Activated gamma-delta T cell (primary cell): ENCODE measurements around the gene GPS2.

Experiments
- DNase-seq: peaks from one replicate; lab custom pipeline; 2025; lab: John Stamatoyannopoulos, UW

Gene GPS2

GRCh38 chr17:7317161-7317803, 2.1 kb upstream of the GPS2 start:
- no peak for DNase-seq

GRCh38 chr17:7315570-7316235, 543 bp upstream of the GPS2 start:
- no peak for DNase-seq

GRCh38 chr17:7313890-7314718, 1.1 kb downstream of the GPS2 start:
- no peak for DNase-seq

GRCh38 chr17:7313088-7313889, 1.9 kb downstream of the GPS2 start:
- no peak for DNase-seq

- no peak for DNase-seq
These were observed 2.6 kb downstream of the GPS2 start for GRCh38 chr17:7312432-7313087.

- DNase-seq: no peak
These were observed 4.0 kb downstream of the GPS2 start for GRCh38 chr17:7311110-7311705.

GRCh38 chr17:7309628-7310027, 5.5 kb downstream of the GPS2 start:
- no peak for DNase-seq

- no peak for DNase-seq
These were observed 6.3 kb downstream of the GPS2 start for GRCh38 chr17:7308625-7309433.

- DNase-seq: peak; percentile 60
These were observed 7.2 kb downstream of the GPS2 start for GRCh38 chr17:7307686-7308624.

- peak; percentile 98 for DNase-seq
These were observed 8.1 kb downstream of the GPS2 start, which contains the start of gene EIF5A for GRCh38 chr17:7306911-7307685. EIF5A (plus strand) TSS chr17:7307628; CDS start chr17:7309636, 2,008 bp downstream.

GRCh38 chr17:7304179-7304578, 11.0 kb downstream of the GPS2 start:
- DNase-seq: no peak

GRCh38 chr17:7296189-7296861, 18.8 kb downstream of the GPS2 start:
- peak; percentile 46 for DNase-seq

GRCh38 chr17:7295230-7296180, 19.7 kb downstream of the GPS2 start:
- DNase-seq: no peak

GRCh38 chr17:7294614-7295153, 20.5 kb downstream of the GPS2 start, which contains the start of gene YBX2:
YBX2 (minus strand) TSS chr17:7294639; CDS start chr17:7294500, 139 bp downstream.
- DNase-seq: peak; percentile 70

- DNase-seq: peak; percentile 38
These were observed 21.1 kb downstream of the GPS2 start for GRCh38 chr17:7293816-7294613.
